ENCODE measurements around the gene PPM1F. TPM values are rescaled to one million over a fixed set of nuclear protein-coding genes. Genes with fewer than 3 reads are reported as not detected.

PPM1F gene
- total RNA-seq, 1 experiment from 2014 or later = 28.6 TPM

DNA sequence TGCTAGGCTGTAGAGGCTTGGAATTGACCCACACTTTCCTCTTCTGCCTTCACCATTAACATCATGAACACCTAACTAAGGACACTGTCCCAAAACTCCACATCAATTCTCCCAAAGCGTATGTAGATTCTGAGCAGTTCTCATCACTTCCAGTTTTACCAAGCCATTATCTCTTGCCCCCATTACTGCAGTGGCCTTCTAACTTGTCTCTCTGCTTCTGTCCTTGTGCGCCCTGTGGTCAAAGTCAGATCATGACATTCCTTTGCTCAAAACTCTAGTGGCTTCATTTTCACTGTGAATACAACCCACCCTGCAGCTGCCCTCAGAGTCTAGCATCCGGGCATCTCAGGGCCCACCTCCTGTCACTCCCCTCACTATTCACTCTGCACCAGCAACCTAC lies 43.0 kb upstream of the PPM1F start:
- no peaks in the 10 kb centered on the region for H3K36me3 Mint-ChIP-seq
- H3K4me3 Mint-ChIP-seq = no peak overlapping the region
- H3K4me1 Mint-ChIP-seq = no peaks in the 10 kb centered on the region
- no peak for DNase-seq (ENCODE audit: low spot score)
- ATAC-seq = no peak
- POLR2A ChIA-PET = no interaction called here
- no peaks in the 10 kb centered on the region for H3K9me3 Mint-ChIP-seq
- H3K27ac Mint-ChIP-seq = no peak overlapping the region
- no peak for TF ChIP-seq TEAD1 (CRISPR knock-in tag; IDR thresholded peaks at IDR 0.05)
- no peak for TF ChIP-seq JAZF1 (CRISPR knock-in tag; IDR thresholded peaks at IDR 0.05)
- TF ChIP-seq ZNF121 (CRISPR knock-in tag; IDR thresholded peaks at IDR 0.05) = no peak
- no peak for TF ChIP-seq ZNF671 (CRISPR knock-in tag; IDR thresholded peaks at IDR 0.05)
- TF ChIP-seq JUN (CRISPR knock-in tag; IDR thresholded peaks at IDR 0.05) = no peak
- TF ChIP-seq TCF7 (CRISPR knock-in tag; IDR thresholded peaks at IDR 0.05; ENCODE audit: low read depth) = no peak
- no peak for TF ChIP-seq SP1 (CRISPR knock-in tag; conservative IDR thresholded peaks at IDR 0.05)
- no peak for TF ChIP-seq IRF2 (CRISPR knock-in tag; IDR thresholded peaks at IDR 0.05; ENCODE audit: borderline replicate concordance, low read depth)
- no peak for TF ChIP-seq OVOL2 (CRISPR knock-in tag; IDR thresholded peaks at IDR 0.05; ENCODE audit: borderline replicate concordance)
- TF ChIP-seq, protein P1, sequence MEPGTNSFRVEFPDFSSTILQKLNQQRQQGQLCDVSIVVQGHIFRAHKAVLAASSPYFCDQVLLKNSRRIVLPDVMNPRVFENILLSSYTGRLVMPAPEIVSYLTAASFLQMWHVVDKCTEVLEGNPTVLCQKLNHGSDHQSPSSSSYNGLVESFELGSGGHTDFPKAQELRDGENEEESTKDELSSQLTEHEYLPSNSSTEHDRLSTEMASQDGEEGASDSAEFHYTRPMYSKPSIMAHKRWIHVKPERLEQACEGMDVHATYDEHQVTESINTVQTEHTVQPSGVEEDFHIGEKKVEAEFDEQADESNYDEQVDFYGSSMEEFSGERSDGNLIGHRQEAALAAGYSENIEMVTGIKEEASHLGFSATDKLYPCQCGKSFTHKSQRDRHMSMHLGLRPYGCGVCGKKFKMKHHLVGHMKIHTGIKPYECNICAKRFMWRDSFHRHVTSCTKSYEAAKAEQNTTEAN (CRISPR knock-in tag; IDR thresholded peaks at IDR 0.05) = no peak
- TF ChIP-seq, protein P2, sequence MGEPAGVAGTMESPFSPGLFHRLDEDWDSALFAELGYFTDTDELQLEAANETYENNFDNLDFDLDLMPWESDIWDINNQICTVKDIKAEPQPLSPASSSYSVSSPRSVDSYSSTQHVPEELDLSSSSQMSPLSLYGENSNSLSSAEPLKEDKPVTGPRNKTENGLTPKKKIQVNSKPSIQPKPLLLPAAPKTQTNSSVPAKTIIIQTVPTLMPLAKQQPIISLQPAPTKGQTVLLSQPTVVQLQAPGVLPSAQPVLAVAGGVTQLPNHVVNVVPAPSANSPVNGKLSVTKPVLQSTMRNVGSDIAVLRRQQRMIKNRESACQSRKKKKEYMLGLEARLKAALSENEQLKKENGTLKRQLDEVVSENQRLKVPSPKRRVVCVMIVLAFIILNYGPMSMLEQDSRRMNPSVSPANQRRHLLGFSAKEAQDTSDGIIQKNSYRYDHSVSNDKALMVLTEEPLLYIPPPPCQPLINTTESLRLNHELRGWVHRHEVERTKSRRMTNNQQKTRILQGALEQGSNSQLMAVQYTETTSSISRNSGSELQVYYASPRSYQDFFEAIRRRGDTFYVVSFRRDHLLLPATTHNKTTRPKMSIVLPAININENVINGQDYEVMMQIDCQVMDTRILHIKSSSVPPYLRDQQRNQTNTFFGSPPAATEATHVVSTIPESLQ (CRISPR knock-in tag; IDR thresholded peaks at IDR 0.05) = no peak
- no peak for TF ChIP-seq ZNF232 (CRISPR knock-in tag; IDR thresholded peaks at IDR 0.05)
- TF ChIP-seq, protein P3, sequence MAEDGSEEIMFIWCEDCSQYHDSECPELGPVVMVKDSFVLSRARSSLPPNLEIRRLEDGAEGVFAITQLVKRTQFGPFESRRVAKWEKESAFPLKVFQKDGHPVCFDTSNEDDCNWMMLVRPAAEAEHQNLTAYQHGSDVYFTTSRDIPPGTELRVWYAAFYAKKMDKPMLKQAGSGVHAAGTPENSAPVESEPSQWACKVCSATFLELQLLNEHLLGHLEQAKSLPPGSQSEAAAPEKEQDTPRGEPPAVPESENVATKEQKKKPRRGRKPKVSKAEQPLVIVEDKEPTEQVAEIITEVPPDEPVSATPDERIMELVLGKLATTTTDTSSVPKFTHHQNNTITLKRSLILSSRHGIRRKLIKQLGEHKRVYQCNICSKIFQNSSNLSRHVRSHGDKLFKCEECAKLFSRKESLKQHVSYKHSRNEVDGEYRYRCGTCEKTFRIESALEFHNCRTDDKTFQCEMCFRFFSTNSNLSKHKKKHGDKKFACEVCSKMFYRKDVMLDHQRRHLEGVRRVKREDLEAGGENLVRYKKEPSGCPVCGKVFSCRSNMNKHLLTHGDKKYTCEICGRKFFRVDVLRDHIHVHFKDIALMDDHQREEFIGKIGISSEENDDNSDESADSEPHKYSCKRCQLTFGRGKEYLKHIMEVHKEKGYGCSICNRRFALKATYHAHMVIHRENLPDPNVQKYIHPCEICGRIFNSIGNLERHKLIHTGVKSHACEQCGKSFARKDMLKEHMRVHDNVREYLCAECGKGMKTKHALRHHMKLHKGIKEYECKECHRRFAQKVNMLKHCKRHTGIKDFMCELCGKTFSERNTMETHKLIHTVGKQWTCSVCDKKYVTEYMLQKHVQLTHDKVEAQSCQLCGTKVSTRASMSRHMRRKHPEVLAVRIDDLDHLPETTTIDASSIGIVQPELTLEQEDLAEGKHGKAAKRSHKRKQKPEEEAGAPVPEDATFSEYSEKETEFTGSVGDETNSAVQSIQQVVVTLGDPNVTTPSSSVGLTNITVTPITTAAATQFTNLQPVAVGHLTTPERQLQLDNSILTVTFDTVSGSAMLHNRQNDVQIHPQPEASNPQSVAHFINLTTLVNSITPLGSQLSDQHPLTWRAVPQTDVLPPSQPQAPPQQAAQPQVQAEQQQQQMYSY (CRISPR knock-in tag; IDR thresholded peaks at IDR 0.05) = no peak
- TF ChIP-seq ZNF219 (CRISPR knock-in tag; IDR thresholded peaks at IDR 0.05; ENCODE audit: borderline replicate concordance) = no peak
- CTCF ChIA-PET = no interaction called here
- peaks cover 100% of the 10 kb centered on the region for H3K27me3 Mint-ChIP-seq (ENCODE audit: low read depth)

DNA sequence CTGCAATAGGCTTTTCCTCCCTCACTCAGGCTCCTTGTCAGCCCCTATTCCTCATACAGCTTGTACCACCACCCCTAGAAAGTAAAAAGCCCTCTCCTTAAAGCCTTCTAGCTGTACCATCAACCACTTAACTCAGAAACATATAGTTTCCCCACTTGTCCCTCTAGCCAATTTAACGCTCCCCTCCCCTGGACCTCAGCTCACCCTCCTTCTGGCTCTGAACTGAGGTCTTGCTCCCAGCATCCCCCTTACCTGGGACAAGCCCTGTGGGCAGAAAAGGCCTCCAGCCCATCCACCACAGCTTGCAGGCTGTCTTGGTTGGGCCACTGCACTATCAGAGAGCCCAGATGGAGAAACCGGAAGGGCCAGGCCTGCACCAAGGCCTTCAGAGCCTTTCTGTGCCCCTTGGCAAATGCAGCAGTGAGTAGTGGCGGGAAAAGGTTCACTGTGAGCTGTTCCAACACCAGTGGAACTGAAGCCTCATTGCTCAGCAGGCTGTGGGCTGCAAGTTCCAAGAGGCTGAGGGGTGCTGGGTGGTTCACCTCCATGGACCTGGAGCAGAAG lies 42.3 kb upstream of the PPM1F start:
- no peak overlapping the region for H3K27ac Mint-ChIP-seq
- no peak for ATAC-seq
- no peak overlapping the region for H3K4me3 Mint-ChIP-seq
- CTCF ChIA-PET = interaction anchor here (3.0 kb wide), 1 partner anchor 10 kb away, joined by 11 read pairs; no protein-coding TSS in a partner anchor
- no peaks in the 10 kb centered on the region for H3K4me1 Mint-ChIP-seq
- peaks cover 100% of the 10 kb centered on the region for H3K27me3 Mint-ChIP-seq (ENCODE audit: low read depth)
- no peaks in the 10 kb centered on the region for H3K9me3 Mint-ChIP-seq
- H3K36me3 Mint-ChIP-seq = no peaks in the 10 kb centered on the region
- TF ChIP-seq, protein P4, sequence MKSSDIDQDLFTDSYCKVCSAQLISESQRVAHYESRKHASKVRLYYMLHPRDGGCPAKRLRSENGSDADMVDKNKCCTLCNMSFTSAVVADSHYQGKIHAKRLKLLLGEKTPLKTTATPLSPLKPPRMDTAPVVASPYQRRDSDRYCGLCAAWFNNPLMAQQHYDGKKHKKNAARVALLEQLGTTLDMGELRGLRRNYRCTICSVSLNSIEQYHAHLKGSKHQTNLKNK (CRISPR knock-in tag; IDR thresholded peaks at IDR 0.05) = no peak
- TF ChIP-seq TP53 (CRISPR knock-in tag; IDR thresholded peaks at IDR 0.05) (no peak), ZNF263 (CRISPR knock-in tag; IDR thresholded peaks at IDR 0.05; ENCODE audit: low read depth) (no peak), SP1 (CRISPR knock-in tag; conservative IDR thresholded peaks at IDR 0.05) (no peak)
- TF ChIP-seq, protein P5, sequence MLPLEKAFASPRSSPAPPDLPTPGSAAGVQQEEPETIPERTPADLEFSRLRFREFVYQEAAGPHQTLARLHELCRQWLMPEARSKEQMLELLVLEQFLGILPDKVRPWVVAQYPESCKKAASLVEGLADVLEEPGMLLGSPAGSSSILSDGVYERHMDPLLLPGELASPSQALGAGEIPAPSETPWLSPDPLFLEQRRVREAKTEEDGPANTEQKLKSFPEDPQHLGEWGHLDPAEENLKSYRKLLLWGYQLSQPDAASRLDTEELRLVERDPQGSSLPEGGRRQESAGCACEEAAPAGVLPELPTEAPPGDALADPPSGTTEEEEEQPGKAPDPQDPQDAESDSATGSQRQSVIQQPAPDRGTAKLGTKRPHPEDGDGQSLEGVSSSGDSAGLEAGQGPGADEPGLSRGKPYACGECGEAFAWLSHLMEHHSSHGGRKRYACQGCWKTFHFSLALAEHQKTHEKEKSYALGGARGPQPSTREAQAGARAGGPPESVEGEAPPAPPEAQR (CRISPR knock-in tag; IDR thresholded peaks at IDR 0.05) = no peak
- TF ChIP-seq, protein P6, sequence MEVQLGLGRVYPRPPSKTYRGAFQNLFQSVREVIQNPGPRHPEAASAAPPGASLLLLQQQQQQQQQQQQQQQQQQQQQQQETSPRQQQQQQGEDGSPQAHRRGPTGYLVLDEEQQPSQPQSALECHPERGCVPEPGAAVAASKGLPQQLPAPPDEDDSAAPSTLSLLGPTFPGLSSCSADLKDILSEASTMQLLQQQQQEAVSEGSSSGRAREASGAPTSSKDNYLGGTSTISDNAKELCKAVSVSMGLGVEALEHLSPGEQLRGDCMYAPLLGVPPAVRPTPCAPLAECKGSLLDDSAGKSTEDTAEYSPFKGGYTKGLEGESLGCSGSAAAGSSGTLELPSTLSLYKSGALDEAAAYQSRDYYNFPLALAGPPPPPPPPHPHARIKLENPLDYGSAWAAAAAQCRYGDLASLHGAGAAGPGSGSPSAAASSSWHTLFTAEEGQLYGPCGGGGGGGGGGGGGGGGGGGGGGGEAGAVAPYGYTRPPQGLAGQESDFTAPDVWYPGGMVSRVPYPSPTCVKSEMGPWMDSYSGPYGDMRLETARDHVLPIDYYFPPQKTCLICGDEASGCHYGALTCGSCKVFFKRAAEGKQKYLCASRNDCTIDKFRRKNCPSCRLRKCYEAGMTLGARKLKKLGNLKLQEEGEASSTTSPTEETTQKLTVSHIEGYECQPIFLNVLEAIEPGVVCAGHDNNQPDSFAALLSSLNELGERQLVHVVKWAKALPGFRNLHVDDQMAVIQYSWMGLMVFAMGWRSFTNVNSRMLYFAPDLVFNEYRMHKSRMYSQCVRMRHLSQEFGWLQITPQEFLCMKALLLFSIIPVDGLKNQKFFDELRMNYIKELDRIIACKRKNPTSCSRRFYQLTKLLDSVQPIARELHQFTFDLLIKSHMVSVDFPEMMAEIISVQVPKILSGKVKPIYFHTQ (CRISPR knock-in tag; IDR thresholded peaks at IDR 0.05) = no peak
- TF ChIP-seq, protein P7, sequence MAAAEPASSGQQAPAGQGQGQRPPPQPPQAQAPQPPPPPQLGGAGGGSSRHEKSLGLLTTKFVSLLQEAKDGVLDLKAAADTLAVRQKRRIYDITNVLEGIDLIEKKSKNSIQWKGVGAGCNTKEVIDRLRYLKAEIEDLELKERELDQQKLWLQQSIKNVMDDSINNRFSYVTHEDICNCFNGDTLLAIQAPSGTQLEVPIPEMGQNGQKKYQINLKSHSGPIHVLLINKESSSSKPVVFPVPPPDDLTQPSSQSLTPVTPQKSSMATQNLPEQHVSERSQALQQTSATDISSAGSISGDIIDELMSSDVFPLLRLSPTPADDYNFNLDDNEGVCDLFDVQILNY (CRISPR knock-in tag; IDR thresholded peaks at IDR 0.05) = no peak
- POLR2A ChIA-PET = interaction anchor here (0.6 kb wide), 1 partner anchor 287 kb away, joined by 3 read pairs; no protein-coding TSS in a partner anchor
- DNase-seq (ENCODE audit: low spot score) = no peak
